Liver (tissue), 9 donors: Measurements from ENCODE around the gene EOLA1. TPM values are rescaled to one million over a fixed set of nuclear protein-coding genes. Genes with fewer than 3 reads are reported as not detected.
A peak's percentile ranks its signal among the peaks of the same experiment; 100 is the strongest.

Source experiments
- DNase-seq: peaks from one replicate; pipeline ENCODE4 v3.0.0-alpha.2; 2017; ENCODE audit warnings: low spot score
- H3K27ac ChIP-seq, 2 donors: one replicate each; pipeline ENCODE4 v1.7.0; 2013; ENCODE audit warnings: inconsistent platforms in 2 of 2, low read length in 2 of 2, control low read depth in 1 of 2, low read depth in 1 of 2, mild to moderate bottlenecking in 1 of 2
- H3K27me3 ChIP-seq, 4 donors: one replicate each; pipeline versions ENCODE4 v1.6.1 to v1.7.0; 2013; ENCODE audit warnings: low read length in 3 of 4, inconsistent platforms in 1 of 4, mild to moderate bottlenecking in 1 of 4, moderate library complexity in 1 of 4; ENCODE audit not compliant: control insufficient read depth in 4 of 4, insufficient read depth in 4 of 4
- H3K36me3 ChIP-seq, 4 donors: one replicate each; pipeline versions ENCODE4 v1.6.1 to v1.7.0; 2013; ENCODE audit warnings: low read length in 3 of 4, mild to moderate bottlenecking in 3 of 4, low read depth in 1 of 4, moderate library complexity in 1 of 4; ENCODE audit not compliant: control insufficient read depth in 4 of 4, insufficient read depth in 3 of 4
- H3K4me1 ChIP-seq, 4 donors: one replicate each; pipeline versions ENCODE4 v1.6.1 to v1.7.0; 2013; ENCODE audit warnings: low read length in 3 of 4, mild to moderate bottlenecking in 3 of 4, moderate library complexity in 1 of 4; ENCODE audit not compliant: control insufficient read depth in 4 of 4, insufficient read depth in 4 of 4
- H3K4me3 ChIP-seq, 3 donors: one replicate each; pipeline versions ENCODE4 v1.6.1 to v1.7.0; 2013; ENCODE audit warnings: low read length in 3 of 3, control low read depth in 1 of 3, low read depth in 1 of 3, mild to moderate bottlenecking in 1 of 3
- H3K9ac ChIP-seq, 2 donors: one replicate each; pipeline ENCODE4 v1.7.0; 2013; ENCODE audit warnings: low read length in 2 of 2, mild to moderate bottlenecking in 2 of 2, moderate library complexity in 2 of 2, control low read depth in 1 of 2, low read depth in 1 of 2
- H3K9me3 ChIP-seq, 4 donors: one replicate each; pipeline versions ENCODE4 v1.6.1 to v1.7.0; 2013; ENCODE audit warnings: low read length in 3 of 4; ENCODE audit not compliant: control insufficient read depth in 4 of 4
- ATF3 ChIP-seq: IDR thresholded peaks from 2 replicates; pipeline ENCODE4 v1.6.1; 2016; ENCODE audit warnings: antibody characterized with exemption
- CTCF ChIP-seq: fragments of 150-350 bp; IDR thresholded peaks from 2 replicates; pipeline ENCODE4 v1.5.1; 2017; ENCODE audit warnings: improper control_type of control experiment, low read depth, low read length; ENCODE audit not compliant: missing input control
- EGR1 ChIP-seq, 2 donors: IDR thresholded peaks; 2 replicates each; pipeline ENCODE4 v1.6.1; 2016 to 2018; ENCODE audit warnings: antibody characterized with exemption in 2 of 2, low read depth in 2 of 2
- FOXA1 ChIP-seq: IDR thresholded peaks from 2 replicates; pipeline ENCODE4 v1.6.1; 2016; ENCODE audit warnings: antibody characterized with exemption
- FOXA2 ChIP-seq: IDR thresholded peaks from 2 replicates; pipeline ENCODE4 v1.6.1; 2016; ENCODE audit warnings: antibody characterized with exemption
- GABPA ChIP-seq, 2 donors: IDR thresholded peaks in 1 of 2; conservative IDR thresholded peaks in 1 of 2; 2 replicates each; pipeline ENCODE4 v1.6.1; 2016; ENCODE audit warnings: antibody characterized with exemption in 2 of 2, mild to moderate bottlenecking in 1 of 2, moderate library complexity in 1 of 2
- HNF4A ChIP-seq, 2 donors: conservative IDR thresholded peaks; 2 replicates each; pipeline ENCODE4 v1.6.1; 2016; ENCODE audit warnings: antibody characterized with exemption in 2 of 2, mild to moderate bottlenecking in 2 of 2
- HNF4G ChIP-seq: IDR thresholded peaks from 2 replicates; pipeline ENCODE4 v1.6.1; 2016; ENCODE audit warnings: antibody characterized with exemption
- JUND ChIP-seq, 2 donors: IDR thresholded peaks; 2 replicates each; pipeline ENCODE4 v1.6.1; 2016; ENCODE audit warnings: antibody characterized with exemption in 2 of 2
- NR2F2 ChIP-seq: IDR thresholded peaks from 2 replicates; pipeline ENCODE4 v1.6.1; 2016; ENCODE audit warnings: antibody characterized with exemption
- RAD21 ChIP-seq, 2 donors: IDR thresholded peaks; 2 replicates each; pipeline ENCODE4 v1.6.1; 2016; ENCODE audit warnings: antibody characterized with exemption in 2 of 2, mild to moderate bottlenecking in 2 of 2
- REST ChIP-seq: IDR thresholded peaks from 2 replicates; pipeline ENCODE4 v1.6.1; 2016; ENCODE audit warnings: antibody characterized with exemption, mild to moderate bottlenecking
- RXRA ChIP-seq, 2 donors: IDR thresholded peaks; 2 replicates each; pipeline ENCODE4 v1.6.1; 2017 to 2018; ENCODE audit warnings: antibody characterized with exemption in 2 of 2, mild to moderate bottlenecking in 1 of 2
- SP1 ChIP-seq: IDR thresholded peaks from 2 replicates; pipeline ENCODE4 v1.6.1; 2018; ENCODE audit warnings: antibody characterized with exemption, mild to moderate bottlenecking
- TAF1 ChIP-seq: conservative IDR thresholded peaks from 2 replicates; pipeline ENCODE4 v1.6.1; 2016; ENCODE audit warnings: antibody characterized with exemption, mild to moderate bottlenecking
- YY1 ChIP-seq: IDR thresholded peaks from 2 replicates; pipeline ENCODE4 v1.6.1; 2016; ENCODE audit warnings: antibody characterized with exemption, mild to moderate bottlenecking
- ZBTB33 ChIP-seq: IDR thresholded peaks from 2 replicates; pipeline ENCODE4 v1.6.1; 2016; ENCODE audit warnings: antibody characterized with exemption
- WGBS: extraction: QIAGEN DNeasy Blood & Tissue Kit; methylation state at CpG from one replicate; pipeline ENCODE4 v1.1.7; 2013; 5-methylcytosine and 5-hydroxymethylcytosine counted together
- polyA plus RNA-seq, 2 donors: library from polyadenylated mRNA; stranded (reverse) in 1 of 2; unstranded in 1 of 2; fragments of 200-250 nt in 1 of 2; fragments of >200 nt in 1 of 2; fragmentation: Nextera tagmentation in 1 of 2; extraction: Ambion mirVana in 1 of 2; gene quantifications; one replicate each; pipeline versions ENCODE4 v1.2.1 to v1.2.3, GENCODE V29; 2013 to 2015
- total RNA-seq, 2 donors: library from RNA; depleted of rRNA; stranded (reverse); fragments of >200 nt; gene quantifications; one replicate each; pipeline ENCODE4 v1.2.3, GENCODE V29; 2014
- TF ChIP-seq, protein P1 (sequence below): IDR thresholded peaks from 2 replicates; pipeline ENCODE4 v1.6.1; 2016; ENCODE audit warnings: antibody characterized with exemption
- donor health status: healthy.
- donor health status: healthy.
- donor health status: healthy.
- donor health status: healthy.
- donor health status: healthy.

The EOLA1 gene
- total and polyA plus RNA-seq, 4 donors, result 7.5 to 17.2 (median 11.2) TPM

DNA sequence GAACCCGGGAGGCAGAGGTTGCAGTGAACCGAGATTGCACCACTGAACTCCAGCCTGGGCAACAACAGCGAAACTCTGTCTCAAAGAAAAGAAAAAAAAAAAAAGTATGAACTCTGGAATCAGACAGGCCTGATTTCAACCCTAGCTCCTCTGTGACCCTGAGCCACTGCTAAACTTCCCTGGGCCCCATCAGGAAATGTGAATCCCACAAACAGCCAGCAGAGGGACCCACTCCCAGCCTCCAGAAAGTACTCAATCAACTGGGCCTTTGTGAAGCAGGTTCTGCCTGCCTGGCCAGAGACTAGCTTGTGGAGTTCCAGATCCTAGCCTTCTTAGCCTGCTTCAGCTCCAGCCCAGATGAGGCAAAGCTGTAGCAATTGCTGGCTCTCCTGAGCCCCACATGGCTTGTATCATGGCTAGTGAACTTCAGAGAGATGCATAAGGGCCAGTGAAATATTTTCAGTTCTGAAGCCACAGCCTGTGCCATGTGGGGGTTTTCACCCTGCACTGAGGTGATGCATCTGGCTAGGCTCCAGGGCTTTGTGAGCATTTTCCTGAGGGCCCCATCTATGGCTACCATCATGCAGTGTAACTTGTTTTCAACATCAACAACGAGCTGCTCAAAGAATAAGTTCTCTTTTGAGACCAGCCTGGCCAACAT, 28.5 kb upstream of the EOLA1 start:
- no peak overlapping the region for H3K9ac ChIP-seq
- WGBS, result 71% methylated on average over 4 of the region's 4 CpGs
- no peaks in the 10 kb centered on the region for H3K4me1 ChIP-seq
- DNase-seq, result peak; percentile 46
- no peak overlapping the region for H3K27ac ChIP-seq
- TF ChIP-seq HNF4G (no peak), HNF4A (conservative IDR thresholded peaks at IDR 0.05) (peak in 1 of 2 donors; percentile 29), CTCF (peak; percentile 56), EGR1 (IDR thresholded peaks at IDR 0.05; ENCODE audit: low read depth in 2 of 2) (no peak), JUND (IDR thresholded peaks at IDR 0.05) (no peak), FOXA2 (no peak), RXRA (IDR thresholded peaks at IDR 0.05) (peak in 1 of 2 donors; percentile 48), FOXA1 (no peak), GABPA (IDR thresholded peaks at IDR 0.05 in 1 of 2, conservative IDR thresholded peaks at IDR 0.05 in 1 of 2) (no peak), TAF1 (no peak), ZBTB33 (no peak), REST (no peak), SP1 (no peak), NR2F2 (no peak), ATF3 (no peak), RAD21 (IDR thresholded peaks at IDR 0.05) (peak; percentile 71 to 82), YY1 (no peak)
- TF ChIP-seq, protein P1, sequence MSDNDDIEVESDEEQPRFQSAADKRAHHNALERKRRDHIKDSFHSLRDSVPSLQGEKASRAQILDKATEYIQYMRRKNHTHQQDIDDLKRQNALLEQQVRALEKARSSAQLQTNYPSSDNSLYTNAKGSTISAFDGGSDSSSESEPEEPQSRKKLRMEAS, result no peak
- no peaks in the 10 kb centered on the region for H3K36me3 ChIP-seq
- H3K9me3 ChIP-seq, result no peaks in the 10 kb centered on the region
- no peaks in the 10 kb centered on the region for H3K27me3 ChIP-seq
- no peak overlapping the region for H3K4me3 ChIP-seq
